GM19397 (cell line): ENCODE results near the gene SPIRE1.
"Not testable (repeated sequence)": the region's sequence is repeated elsewhere in the genome, so short reads cannot be mapped to it uniquely, and the experiment has no call there.

Experiments
- ATAC-seq: cut with Tn5 transposase; IDR thresholded peaks from one replicate; pipeline ENCODE4 v1.9.1; 2021; ENCODE audit warnings: mild to moderate bottlenecking, moderate library complexity; ENCODE audit not compliant: unreplicated experiment

Gene SPIRE1

GRCh38 chr18:12556946-12557806 is 100.7 kb downstream of the SPIRE1 start:
- ATAC-seq: no peak

- no peak for ATAC-seq
Observed at GRCh38 chr18:12554796-12555388, 103.0 kb downstream of the SPIRE1 start.

- no peak for ATAC-seq
Observed at GRCh38 chr18:12552879-12553242, 105.0 kb downstream of the SPIRE1 start.

- ATAC-seq: not testable (repeated sequence)
Observed at GRCh38 chr18:12551943-12552878, 105.7 kb downstream of the SPIRE1 start.

- not testable (repeated sequence) for ATAC-seq
Observed at GRCh38 chr18:12551466-12551865, 106.4 kb downstream of the SPIRE1 start.

- no peak for ATAC-seq
Observed at GRCh38 chr18:12543697-12544096, 114.2 kb downstream of the SPIRE1 start.

- ATAC-seq: no peak
Observed at GRCh38 chr18:12540751-12541150, 117.2 kb downstream of the SPIRE1 start.

GRCh38 chr18:12539158-12539557 is 118.7 kb downstream of the SPIRE1 start:
- not testable (repeated sequence) for ATAC-seq

GRCh38 chr18:12534820-12535219 is 123.1 kb downstream of the SPIRE1 start:
- ATAC-seq: no peak

GRCh38 chr18:12532661-12533060 is 125.2 kb downstream of the SPIRE1 start:
- no peak for ATAC-seq

- no peak for ATAC-seq
Observed at GRCh38 chr18:12531749-12532148, 126.2 kb downstream of the SPIRE1 start.

GRCh38 chr18:12520442-12520992 is 137.4 kb downstream of the SPIRE1 start:
- ATAC-seq: no peak

- ATAC-seq: no peak
Observed at GRCh38 chr18:12518832-12519531, 138.9 kb downstream of the SPIRE1 start.

- no peak for ATAC-seq
Observed at GRCh38 chr18:12518326-12518725, 139.6 kb downstream of the SPIRE1 start.

GRCh38 chr18:12517142-12517825 is 140.6 kb downstream of the SPIRE1 start:
- no peak for ATAC-seq

GRCh38 chr18:12516049-12516630 is 141.8 kb downstream of the SPIRE1 start:
- ATAC-seq: no peak

GRCh38 chr18:12515550-12515949 is 142.4 kb downstream of the SPIRE1 start:
- no peak for ATAC-seq

GRCh38 chr18:12507007-12507406 is 150.9 kb downstream of the SPIRE1 start:
- no peak for ATAC-seq

GRCh38 chr18:12500986-12501385 is 156.9 kb downstream of the SPIRE1 start:
- ATAC-seq: no peak
